ENCODE data around the gene FASLG. TPM values are rescaled to one million over a fixed set of nuclear protein-coding genes. Genes with fewer than 3 reads are reported as not detected.
"Not testable (repeated sequence)": the region's sequence is repeated elsewhere in the genome, so short reads cannot be mapped to it uniquely, and the experiment has no call there.

Gene FASLG
- polyA plus RNA-seq, 1 donor from 2014 or later = 0.63 TPM

GRCh38 chr1:172682812-172683211, 23.9 kb downstream of the FASLG start:
- H3K4me3 Mint-ChIP-seq = no peak overlapping the region
- H3K4me1 Mint-ChIP-seq = no peaks in the 10 kb centered on the region
- no peaks in the 10 kb centered on the region for H3K27me3 Mint-ChIP-seq
- H3K9me3 Mint-ChIP-seq = no peaks in the 10 kb centered on the region
- peaks cover 2% of the 10 kb centered on the region for H3K36me3 Mint-ChIP-seq
- H3K27ac Mint-ChIP-seq = no peak overlapping the region

DNA sequence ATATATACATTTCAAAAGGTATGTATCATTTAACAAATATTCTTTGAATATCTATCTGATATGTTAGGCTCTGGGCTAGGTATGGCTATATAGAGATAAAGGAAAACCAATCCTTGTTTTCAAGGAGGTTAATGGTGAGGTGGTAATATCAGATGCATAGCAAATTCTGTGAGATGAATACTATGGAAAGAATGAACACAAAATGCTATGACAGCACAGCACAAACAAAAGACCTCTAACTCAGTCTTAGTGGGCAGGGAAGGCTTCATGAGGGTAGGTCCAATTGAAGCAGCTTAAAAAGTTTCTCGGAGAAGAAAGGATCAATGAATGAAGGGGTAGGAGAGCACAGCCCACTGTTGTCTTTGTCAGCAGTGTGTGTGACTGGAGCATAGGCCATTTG, 27.2 kb downstream of the FASLG start:
- H3K36me3 Mint-ChIP-seq = no peaks in the 10 kb centered on the region
- H3K27me3 Mint-ChIP-seq = no peaks in the 10 kb centered on the region
- H3K9me3 Mint-ChIP-seq = no peaks in the 10 kb centered on the region
- H3K4me3 Mint-ChIP-seq = no peak overlapping the region
- no peaks in the 10 kb centered on the region for H3K4me1 Mint-ChIP-seq
- no peak overlapping the region for H3K27ac Mint-ChIP-seq

- H3K9me3 Mint-ChIP-seq, H3K36me3 Mint-ChIP-seq, H3K27ac Mint-ChIP-seq, H3K4me1 Mint-ChIP-seq, H3K4me3 Mint-ChIP-seq, H3K27me3 Mint-ChIP-seq: not testable (repeated sequence)
These were observed 29.7 kb downstream of the FASLG start for GRCh38 chr1:172688428-172689085.

DNA sequence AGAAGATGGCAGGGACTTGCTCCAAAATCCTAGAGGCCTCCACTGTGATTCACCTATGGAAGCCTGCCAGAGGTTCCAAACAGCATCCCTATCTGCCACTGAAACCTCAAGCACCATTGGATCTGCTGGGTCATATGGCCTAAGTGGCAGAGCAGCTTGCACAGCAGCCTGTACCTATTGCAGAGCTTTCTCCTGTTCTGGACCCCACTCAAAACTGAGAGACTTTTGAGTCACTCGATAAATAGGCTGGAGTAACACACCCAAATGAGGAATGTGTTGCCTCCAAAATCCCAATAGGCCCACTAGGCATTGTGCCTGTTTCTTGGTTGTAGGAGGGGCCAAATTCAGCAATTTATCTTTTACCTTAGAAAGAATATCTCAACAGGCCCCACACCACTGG, 32.0 kb downstream of the FASLG start:
- H3K9me3 Mint-ChIP-seq, H3K4me1 Mint-ChIP-seq, H3K27ac Mint-ChIP-seq, H3K36me3 Mint-ChIP-seq, H3K4me3 Mint-ChIP-seq, H3K27me3 Mint-ChIP-seq: not testable (repeated sequence)

GRCh38 chr1:172697534-172698002, 38.7 kb downstream of the FASLG start:
- H3K4me1 Mint-ChIP-seq = peaks cover 31 to 39% (median 33%) of the 10 kb centered on the region in 3 donors

DNA sequence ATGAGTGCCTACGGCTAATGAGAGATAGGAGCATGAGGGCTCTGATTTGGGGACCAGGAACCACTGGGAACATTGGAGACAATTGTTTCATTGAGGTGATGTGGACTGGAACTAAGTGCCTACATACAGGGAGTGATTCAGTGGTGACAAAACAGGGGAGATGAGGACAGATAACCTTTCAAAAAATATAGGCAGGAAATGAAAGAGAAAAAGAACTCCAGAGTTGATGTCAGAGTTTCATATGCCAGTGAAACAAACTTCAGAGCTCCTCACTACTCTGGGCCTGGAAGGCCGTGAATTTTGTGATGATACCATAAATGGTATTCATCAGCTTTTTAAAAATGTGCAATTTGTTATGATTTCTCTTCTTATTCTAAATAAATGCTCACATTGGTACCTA, 39.3 kb downstream of the FASLG start:
- no peaks in the 10 kb centered on the region for H3K27me3 Mint-ChIP-seq
- peaks cover 31 to 39% (median 33%) of the 10 kb centered on the region in 3 donors for H3K4me1 Mint-ChIP-seq
- H3K4me3 Mint-ChIP-seq = peak overlapping the region in 2 of 4 donors; percentile 58 to 89
- peak overlapping the region; percentile 7 to 92 (median 85) for H3K27ac Mint-ChIP-seq
- no peaks in the 10 kb centered on the region for H3K36me3 Mint-ChIP-seq
- H3K9me3 Mint-ChIP-seq = no peaks in the 10 kb centered on the region

More at GRCh38 chr1:172697534-172698002, 38.7 kb downstream of the FASLG start:
- H3K27me3 Mint-ChIP-seq = no peaks in the 10 kb centered on the region
- peak overlapping the region; percentile 7 to 92 (median 85) for H3K27ac Mint-ChIP-seq
- peak overlapping the region in 3 of 4 donors; percentile 2 to 89 (median 55) for H3K4me3 Mint-ChIP-seq
- no peaks in the 10 kb centered on the region for H3K9me3 Mint-ChIP-seq
- H3K36me3 Mint-ChIP-seq = no peaks in the 10 kb centered on the region

DNA sequence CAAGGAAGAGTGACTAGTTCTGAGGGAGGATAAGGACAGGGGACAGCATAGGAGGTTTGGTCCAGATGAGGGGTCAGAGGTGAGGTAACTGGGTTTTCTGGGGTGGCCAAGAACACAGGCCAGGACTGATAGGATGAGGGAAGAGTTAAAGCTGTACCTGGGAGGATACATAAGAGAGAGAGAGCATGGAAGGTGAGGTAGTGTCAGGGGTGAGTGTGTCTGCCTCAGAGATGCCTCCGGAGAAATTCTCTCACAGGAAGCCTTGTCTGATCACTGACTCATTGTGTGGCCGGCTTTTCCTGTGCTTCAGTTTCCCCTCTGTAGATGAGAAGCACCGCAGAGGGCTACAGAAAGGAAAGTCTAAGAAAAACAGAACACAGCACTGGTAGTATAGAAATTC, 40.2 kb downstream of the FASLG start:
- Mint-ChIP-seq H3K27ac (peak overlapping the region; percentile 15 to 76 (median 63)), H3K4me3 (peak overlapping the region in 3 of 4 donors; percentile 3 to 84 (median 24)), H3K27me3 (no peaks in the 10 kb centered on the region), H3K9me3 (no peaks in the 10 kb centered on the region), H3K36me3 (no peaks in the 10 kb centered on the region), H3K4me1 (peaks cover 31 to 39% (median 33%) of the 10 kb centered on the region in 3 donors)

DNA sequence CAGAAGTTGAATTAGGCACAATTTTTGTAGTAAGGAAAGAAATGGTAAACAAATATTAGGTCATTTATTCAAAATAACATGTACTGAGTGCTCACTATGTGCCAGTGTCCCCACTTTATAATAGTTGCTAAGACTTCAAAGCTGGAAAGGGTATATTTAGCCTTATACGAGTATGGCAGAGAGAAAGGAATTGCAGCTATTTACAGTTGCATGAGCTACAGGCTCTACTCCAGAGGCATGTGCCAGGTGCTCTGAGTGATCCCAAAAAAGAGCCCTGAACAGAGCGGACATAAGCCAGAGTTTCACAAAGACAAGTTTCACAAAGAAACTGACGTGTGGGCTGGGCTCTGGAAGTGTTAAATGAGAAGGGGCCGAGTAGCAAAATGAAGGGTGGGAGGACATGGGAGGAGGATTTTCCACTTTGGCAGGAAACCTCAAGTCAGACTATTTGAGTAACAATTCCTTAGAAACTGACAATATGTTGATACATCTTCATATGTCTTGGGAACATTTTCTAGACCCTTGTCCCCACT, 40.9 kb downstream of the FASLG start:
- H3K36me3 Mint-ChIP-seq = no peaks in the 10 kb centered on the region
- H3K9me3 Mint-ChIP-seq = no peaks in the 10 kb centered on the region
- H3K27ac Mint-ChIP-seq = peak overlapping the region in 2 of 3 donors; percentile 15 to 63
- peak overlapping the region in 1 of 4 donors; percentile 24 for H3K4me3 Mint-ChIP-seq
- H3K4me1 Mint-ChIP-seq = peaks cover 31 to 39% (median 33%) of the 10 kb centered on the region in 3 donors
- no peaks in the 10 kb centered on the region for H3K27me3 Mint-ChIP-seq

GRCh38 chr1:172700556-172700955, 41.7 kb downstream of the FASLG start:
- Mint-ChIP-seq H3K4me3 (no peak overlapping the region), H3K9me3 (no peaks in the 10 kb centered on the region), H3K4me1 (peaks cover 31 to 39% (median 33%) of the 10 kb centered on the region in 3 donors), H3K36me3 (no peaks in the 10 kb centered on the region), H3K27me3 (no peaks in the 10 kb centered on the region), H3K27ac (no peak overlapping the region)

- H3K4me3 Mint-ChIP-seq = no peak overlapping the region
- no peak overlapping the region for H3K27ac Mint-ChIP-seq
- peaks cover 14 to 18% (median 15%) of the 10 kb centered on the region in 3 donors for H3K4me1 Mint-ChIP-seq
- no peaks in the 10 kb centered on the region for H3K9me3 Mint-ChIP-seq
- H3K36me3 Mint-ChIP-seq = no peaks in the 10 kb centered on the region
- no peaks in the 10 kb centered on the region for H3K27me3 Mint-ChIP-seq
These were observed 45.1 kb downstream of the FASLG start for GRCh38 chr1:172704001-172704400.

DNA sequence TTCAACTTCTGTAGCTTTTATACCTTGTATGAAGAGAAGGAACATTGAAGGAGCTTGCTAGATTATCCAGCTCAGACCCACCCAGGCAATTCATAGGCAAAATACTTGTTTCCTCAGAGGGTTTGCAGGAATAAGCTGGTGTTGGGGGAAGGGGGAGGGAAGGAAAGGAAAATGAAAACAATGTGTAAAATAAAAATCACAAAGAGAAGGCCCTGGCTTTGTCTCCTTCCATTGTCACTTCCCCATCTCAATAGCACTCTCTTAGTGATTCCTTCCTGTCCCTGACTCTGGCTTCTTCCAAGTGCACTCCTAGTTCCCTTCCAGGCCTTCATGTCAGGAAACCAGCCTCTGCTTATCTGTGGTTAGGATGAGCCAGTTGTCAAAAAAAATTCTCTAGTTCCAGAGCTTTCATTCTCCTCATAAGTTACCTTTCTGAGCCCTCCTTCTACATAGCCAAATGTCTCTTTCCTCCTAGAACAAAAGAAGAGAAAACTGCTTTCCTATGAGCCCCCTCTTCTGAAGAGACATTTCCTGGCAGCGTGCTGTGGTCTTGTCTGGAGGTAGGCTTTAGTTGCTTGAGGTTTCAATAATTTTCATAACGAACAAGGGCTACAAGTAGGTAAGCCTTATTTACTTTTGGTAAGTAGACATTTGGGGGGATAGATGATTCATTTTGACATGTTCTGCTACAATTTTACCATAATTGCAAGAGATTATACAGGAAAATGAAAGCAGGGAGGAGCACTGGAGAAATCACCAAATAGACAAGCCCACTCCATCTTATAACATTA, 45.7 kb downstream of the FASLG start:
- Mint-ChIP-seq H3K4me1 (peaks cover 9 to 12% (median 9%) of the 10 kb centered on the region in 3 donors), H3K27ac (no peak overlapping the region), H3K27me3 (no peaks in the 10 kb centered on the region), H3K4me3 (no peak overlapping the region), H3K9me3 (no peaks in the 10 kb centered on the region), H3K36me3 (no peaks in the 10 kb centered on the region)

GRCh38 chr1:172708452-172708851, 49.5 kb downstream of the FASLG start:
- Mint-ChIP-seq H3K36me3 (no peaks in the 10 kb centered on the region), H3K9me3 (no peaks in the 10 kb centered on the region), H3K27ac (no peak overlapping the region)

GRCh38 chr1:172711558-172711957, 52.7 kb downstream of the FASLG start:
- H3K9me3 Mint-ChIP-seq = no peaks in the 10 kb centered on the region
- H3K4me3 Mint-ChIP-seq = no peak overlapping the region
- H3K27me3 Mint-ChIP-seq = peaks cover 1% of the 10 kb centered on the region
- peaks cover 0 to 1% (median under 1%) of the 10 kb centered on the region in 3 donors for H3K4me1 Mint-ChIP-seq
- H3K36me3 Mint-ChIP-seq = no peaks in the 10 kb centered on the region
- no peak overlapping the region for H3K27ac Mint-ChIP-seq

More at GRCh38 chr1:172708452-172708851, 49.5 kb downstream of the FASLG start:
- Mint-ChIP-seq H3K27me3 (peaks cover 1% of the 10 kb centered on the region), H3K4me3 (no peak overlapping the region), H3K4me1 (peaks cover 0 to 1% (median 0%) of the 10 kb centered on the region in 3 donors)

DNA sequence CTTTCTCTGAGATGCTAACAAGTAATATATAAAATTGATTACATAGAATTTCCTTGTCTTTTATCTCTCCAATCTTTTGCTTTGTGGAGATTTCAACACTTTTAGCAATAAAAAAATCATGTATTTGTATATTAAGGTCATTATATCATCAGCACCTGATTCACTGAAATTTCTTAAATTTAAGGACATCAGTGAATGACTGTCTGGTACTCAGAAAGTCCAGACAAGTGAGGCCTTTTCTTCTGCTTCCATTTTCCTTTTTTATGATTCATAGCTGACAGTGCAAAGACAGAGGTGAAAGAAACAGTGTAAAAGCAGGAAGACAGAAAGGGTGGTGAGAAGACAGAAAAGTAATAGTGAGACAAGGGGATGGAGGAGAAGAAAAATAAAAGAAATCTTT, 54.6 kb downstream of the FASLG start:
- no peaks in the 10 kb centered on the region for H3K9me3 Mint-ChIP-seq
- no peak overlapping the region for H3K4me3 Mint-ChIP-seq
- H3K36me3 Mint-ChIP-seq = no peaks in the 10 kb centered on the region
- peaks cover 1% of the 10 kb centered on the region for H3K27me3 Mint-ChIP-seq
- H3K4me1 Mint-ChIP-seq = peaks cover 0 to 1% (median 1%) of the 10 kb centered on the region in 3 donors
- H3K27ac Mint-ChIP-seq = no peak overlapping the region

Data from IgD-negative memory B cell (primary cell).